ENCODE data around the gene BCL11B.

- TF ChIP-seq, protein P1, sequence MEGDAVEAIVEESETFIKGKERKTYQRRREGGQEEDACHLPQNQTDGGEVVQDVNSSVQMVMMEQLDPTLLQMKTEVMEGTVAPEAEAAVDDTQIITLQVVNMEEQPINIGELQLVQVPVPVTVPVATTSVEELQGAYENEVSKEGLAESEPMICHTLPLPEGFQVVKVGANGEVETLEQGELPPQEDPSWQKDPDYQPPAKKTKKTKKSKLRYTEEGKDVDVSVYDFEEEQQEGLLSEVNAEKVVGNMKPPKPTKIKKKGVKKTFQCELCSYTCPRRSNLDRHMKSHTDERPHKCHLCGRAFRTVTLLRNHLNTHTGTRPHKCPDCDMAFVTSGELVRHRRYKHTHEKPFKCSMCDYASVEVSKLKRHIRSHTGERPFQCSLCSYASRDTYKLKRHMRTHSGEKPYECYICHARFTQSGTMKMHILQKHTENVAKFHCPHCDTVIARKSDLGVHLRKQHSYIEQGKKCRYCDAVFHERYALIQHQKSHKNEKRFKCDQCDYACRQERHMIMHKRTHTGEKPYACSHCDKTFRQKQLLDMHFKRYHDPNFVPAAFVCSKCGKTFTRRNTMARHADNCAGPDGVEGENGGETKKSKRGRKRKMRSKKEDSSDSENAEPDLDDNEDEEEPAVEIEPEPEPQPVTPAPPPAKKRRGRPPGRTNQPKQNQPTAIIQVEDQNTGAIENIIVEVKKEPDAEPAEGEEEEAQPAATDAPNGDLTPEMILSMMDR (IDR thresholded peaks at IDR 0.05): no peak
- no peak for TF ChIP-seq EZH2 (IDR thresholded peaks at IDR 0.05)
Observed at GRCh38 chr14:99121319-99121875, 150.6 kb downstream of the BCL11B start.

Data from neural progenitor cell (in vitro differentiated cells).